Ascending aorta (tissue), 2 donors: ENCODE measurements around the gene KLF1. TPM values are rescaled to one million over a fixed set of nuclear protein-coding genes. Genes with fewer than 3 reads are reported as not detected.

ENCODE experiments used
- DNase-seq, 2 donors: peaks; one replicate each; pipeline ENCODE4 v3.0.0-alpha.2; 2019; ENCODE audit warnings: low spot score in 2 of 2
- H3K27ac ChIP-seq, 2 donors: fragments of 200-600 bp; sonication (generic); one replicate each; pipeline ENCODE4 v1.5.1; 2016 to 2017; ENCODE audit warnings: mild to moderate bottlenecking in 1 of 2
- H3K27me3 ChIP-seq: fragments of 200-600 bp; sonication (generic); one replicate; pipeline ENCODE4 v1.5.1; 2017
- H3K36me3 ChIP-seq, 2 donors: fragments of 200-600 bp; sonication (generic); one replicate each; pipeline ENCODE4 v1.5.1; 2016
- H3K4me1 ChIP-seq, 2 donors: fragments of 200-600 bp; sonication (generic); one replicate each; pipeline ENCODE4 v1.5.1; 2016 to 2017; ENCODE audit warnings: mild to moderate bottlenecking in 1 of 2
- H3K4me3 ChIP-seq, 2 donors: fragments of 200-600 bp; sonication (generic); one replicate each; pipeline ENCODE4 v1.5.1; 2016 to 2017; ENCODE audit warnings: mild to moderate bottlenecking in 1 of 2
- H3K9me3 ChIP-seq, 2 donors: fragments of 200-600 bp; sonication (generic); one replicate each; pipeline ENCODE4 v1.5.1; 2016
- intact Hi-C: fragments of 100-400 bp; cut with DNase I; formaldehyde crosslinking; loops from one replicate; pipeline ENCODE4 v1.15.1; 2023
- total RNA-seq: library from RNA; depleted of rRNA; stranded (reverse); fragments of >200 nt; gene quantifications from one replicate; pipeline ENCODE4 v1.1.0, GENCODE V29; 2016
- TF ChIP-seq, protein P1 (sequence below), 3 experiments: fragments of 200-600 bp in 2 of 3; fragments of 450-650 bp in 1 of 3; sonication (generic) in 2 of 3; IDR thresholded peaks; one replicate each; pipeline ENCODE4 v1.5.1; 2016 to 2019; ENCODE audit warnings: antibody characterized with exemption in 3 of 3, mild to moderate bottlenecking in 1 of 3, moderate library complexity in 1 of 3

The KLF1 gene
- total RNA-seq, 1 donor from 2014 or later = not detected

- DNase-seq = no peak
- peaks cover 15% of the 10 kb centered on the region for H3K27me3 ChIP-seq
- TF ChIP-seq, protein P1, sequence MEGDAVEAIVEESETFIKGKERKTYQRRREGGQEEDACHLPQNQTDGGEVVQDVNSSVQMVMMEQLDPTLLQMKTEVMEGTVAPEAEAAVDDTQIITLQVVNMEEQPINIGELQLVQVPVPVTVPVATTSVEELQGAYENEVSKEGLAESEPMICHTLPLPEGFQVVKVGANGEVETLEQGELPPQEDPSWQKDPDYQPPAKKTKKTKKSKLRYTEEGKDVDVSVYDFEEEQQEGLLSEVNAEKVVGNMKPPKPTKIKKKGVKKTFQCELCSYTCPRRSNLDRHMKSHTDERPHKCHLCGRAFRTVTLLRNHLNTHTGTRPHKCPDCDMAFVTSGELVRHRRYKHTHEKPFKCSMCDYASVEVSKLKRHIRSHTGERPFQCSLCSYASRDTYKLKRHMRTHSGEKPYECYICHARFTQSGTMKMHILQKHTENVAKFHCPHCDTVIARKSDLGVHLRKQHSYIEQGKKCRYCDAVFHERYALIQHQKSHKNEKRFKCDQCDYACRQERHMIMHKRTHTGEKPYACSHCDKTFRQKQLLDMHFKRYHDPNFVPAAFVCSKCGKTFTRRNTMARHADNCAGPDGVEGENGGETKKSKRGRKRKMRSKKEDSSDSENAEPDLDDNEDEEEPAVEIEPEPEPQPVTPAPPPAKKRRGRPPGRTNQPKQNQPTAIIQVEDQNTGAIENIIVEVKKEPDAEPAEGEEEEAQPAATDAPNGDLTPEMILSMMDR (IDR thresholded peaks at IDR 0.05) = no peak
- peaks cover 6 to 9% of the 10 kb centered on the region in 2 donors for H3K4me1 ChIP-seq
- no peak overlapping the region for H3K4me3 ChIP-seq
- H3K27ac ChIP-seq = no peak overlapping the region
- H3K36me3 ChIP-seq = no peaks in the 10 kb centered on the region
- H3K9me3 ChIP-seq = no peaks in the 10 kb centered on the region
- intact Hi-C loops = no loop called here
Observed at GRCh38 chr19:12843999-12844732, 42.8 kb downstream of the KLF1 start.

DNA sequence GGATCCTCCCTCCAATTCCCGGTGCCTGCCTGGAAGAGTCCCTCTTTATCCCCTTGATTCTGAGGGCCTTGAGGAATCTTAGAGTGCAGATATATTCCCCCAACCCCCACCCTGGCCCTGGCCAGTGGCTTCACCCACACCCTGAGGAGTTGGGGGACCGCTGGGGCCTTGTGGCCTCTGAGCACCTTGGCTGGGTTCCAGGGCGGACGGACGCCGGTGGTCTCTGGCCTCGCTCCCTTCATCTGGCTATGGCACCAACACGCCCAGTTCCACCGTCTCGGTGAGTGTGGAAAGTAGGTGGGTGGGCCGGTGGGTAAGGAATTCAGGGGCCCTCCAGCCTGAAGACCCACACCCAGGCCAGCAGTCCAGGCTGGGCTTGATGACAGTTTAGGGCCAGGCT lies 43.7 kb downstream of the KLF1 start:
- Histone ChIP-seq H3K27ac (no peak overlapping the region), H3K9me3 (no peaks in the 10 kb centered on the region), H3K4me1 (peaks cover 6 to 13% of the 10 kb centered on the region in 2 donors), H3K4me3 (no peak overlapping the region), H3K36me3 (no peaks in the 10 kb centered on the region), H3K27me3 (peaks cover 23% of the 10 kb centered on the region)
- TF ChIP-seq, protein P1 (IDR thresholded peaks at IDR 0.05) = no peak
- no peak for DNase-seq
- intact Hi-C loops = no loop called here

DNA sequence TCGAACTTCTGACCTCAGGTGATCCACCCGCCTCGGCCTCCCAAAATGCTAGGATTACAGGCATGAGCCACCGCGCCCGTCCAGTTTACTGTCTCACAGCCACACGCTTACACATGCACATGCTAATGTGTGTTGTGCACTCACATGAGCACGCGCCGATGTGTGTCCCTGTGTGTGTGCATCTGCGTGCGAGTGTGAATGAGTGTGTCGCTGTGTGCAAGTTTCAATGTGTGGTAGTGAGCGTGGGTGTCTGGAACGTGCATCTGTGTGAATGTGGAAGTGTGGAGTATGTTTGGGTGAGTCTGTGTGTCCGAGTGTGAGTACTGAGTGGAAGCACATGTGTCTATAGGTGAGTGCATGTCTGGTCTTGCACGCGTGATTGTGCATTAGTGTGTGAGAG lies 44.5 kb downstream of the KLF1 start:
- Histone ChIP-seq H3K36me3 (no peaks in the 10 kb centered on the region), H3K4me1 (peaks cover 6 to 9% of the 10 kb centered on the region in 2 donors), H3K9me3 (no peaks in the 10 kb centered on the region), H3K27ac (no peak overlapping the region), H3K27me3 (peaks cover 29% of the 10 kb centered on the region), H3K4me3 (no peak overlapping the region)
- intact Hi-C loops = no loop called here
- TF ChIP-seq, protein P1 (IDR thresholded peaks at IDR 0.05) = no peak
- no peak for DNase-seq

DNA sequence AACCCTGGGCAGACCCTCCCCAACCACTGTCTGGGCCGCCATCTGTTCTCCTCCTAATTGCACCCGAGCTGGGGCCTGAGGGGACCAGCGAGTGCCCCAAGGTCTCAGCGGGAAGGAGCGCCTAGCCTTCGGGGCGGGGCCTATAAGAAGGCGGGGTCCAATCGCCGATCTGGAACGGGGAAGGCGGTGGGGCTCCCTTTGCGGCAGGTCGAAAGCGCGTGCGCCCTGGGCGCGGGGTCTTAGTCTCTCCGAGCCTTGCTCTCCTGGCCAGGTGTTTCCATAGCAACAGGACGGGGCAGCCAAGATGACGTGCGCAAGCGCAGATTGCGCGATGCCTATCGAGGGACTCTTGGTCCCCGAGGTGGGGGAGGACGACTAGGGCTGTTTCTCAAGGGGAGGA lies 45.9 kb downstream of the KLF1 start:
- TF ChIP-seq, protein P1 (IDR thresholded peaks at IDR 0.05) = no peak
- H3K27ac ChIP-seq = no peak overlapping the region
- H3K27me3 ChIP-seq = peaks cover 32% of the 10 kb centered on the region
- H3K4me3 ChIP-seq = peak overlapping the region; percentile 33 to 40
- intact Hi-C loops = no loop called here
- H3K36me3 ChIP-seq = no peaks in the 10 kb centered on the region
- H3K9me3 ChIP-seq = no peaks in the 10 kb centered on the region
- DNase-seq = no peak
- peaks cover 5 to 6% of the 10 kb centered on the region in 2 donors for H3K4me1 ChIP-seq

DNA sequence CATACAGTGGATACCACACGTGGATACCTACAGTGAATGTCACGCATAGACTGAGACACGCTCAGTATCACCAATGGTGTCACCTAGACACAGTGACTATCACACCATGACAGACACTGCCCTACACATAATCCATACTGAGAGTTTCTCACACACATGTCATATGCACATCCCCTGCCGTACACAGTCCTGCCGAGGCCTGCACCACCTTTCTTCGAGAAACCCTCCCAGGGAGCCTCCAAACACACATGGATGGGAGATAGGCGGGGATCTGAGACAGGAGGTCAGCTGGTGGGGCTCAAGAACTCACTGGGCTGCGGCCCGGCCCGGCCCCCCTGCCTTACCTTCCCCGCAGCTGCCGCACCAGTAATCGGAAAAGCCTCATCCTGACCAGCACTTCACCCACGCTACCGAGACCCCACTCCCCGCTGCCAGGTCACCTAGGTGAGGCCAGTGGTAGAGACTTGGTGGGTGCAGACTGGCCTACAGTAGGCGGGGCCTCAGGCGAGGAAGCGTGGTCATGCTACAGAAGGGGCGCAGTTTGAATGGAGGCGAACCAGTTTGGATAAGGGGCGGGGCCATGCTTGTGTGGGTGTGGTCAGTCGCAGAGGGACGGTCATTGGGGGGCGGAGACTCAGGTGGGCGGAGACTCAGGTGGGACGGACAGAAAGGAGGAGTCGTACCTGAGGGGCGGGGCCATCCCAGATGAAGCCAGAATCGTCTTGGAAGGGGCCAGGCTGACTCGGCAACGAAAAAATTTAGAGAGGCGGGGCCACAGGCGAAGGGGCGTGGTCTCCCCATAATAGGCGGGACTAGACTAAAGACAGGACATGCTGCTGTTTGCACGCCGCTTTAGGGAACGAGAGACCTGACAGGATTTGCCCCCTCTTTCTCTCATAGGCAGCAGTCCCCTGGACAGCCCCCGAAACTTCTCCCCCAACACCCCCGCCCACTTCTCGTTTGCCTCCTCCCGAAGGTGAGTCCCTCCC lies 46.6 kb downstream of the KLF1 start:
- intact Hi-C loops = no loop called here
- no peaks in the 10 kb centered on the region for H3K36me3 ChIP-seq
- H3K27me3 ChIP-seq = peaks cover 39% of the 10 kb centered on the region
- no peak overlapping the region for H3K27ac ChIP-seq
- DNase-seq = no peak
- peak overlapping the region; percentile 33 to 40 for H3K4me3 ChIP-seq
- H3K9me3 ChIP-seq = no peaks in the 10 kb centered on the region
- peaks cover 5 to 6% of the 10 kb centered on the region in 2 donors for H3K4me1 ChIP-seq
- TF ChIP-seq, protein P1 (IDR thresholded peaks at IDR 0.05) = no peak
